Mucosa of gallbladder (tissue), 1 donor: ENCODE data around the gene MEX3D. TPM values are rescaled to one million over a fixed set of nuclear protein-coding genes. Genes with fewer than 3 reads are reported as not detected.
"Not testable (repeated sequence)": the region's sequence is repeated elsewhere in the genome, so short reads cannot be mapped to it uniquely, and the experiment has no call there.

Source experiments
- DNase-seq: peaks from one replicate; pipeline ENCODE4 v3.0.0-alpha.2; 2020; ENCODE audit warnings: low spot score
- total RNA-seq: library from RNA; stranded (reverse); gene quantifications from one replicate; pipeline ENCODE4 v1.2.1, GENCODE V29; 2021
- donor health status: DM: no; HTN: no; CAD: no.

Gene MEX3D
- total RNA-seq, 1 donor from 2014 or later = 58.6 TPM

DNA sequence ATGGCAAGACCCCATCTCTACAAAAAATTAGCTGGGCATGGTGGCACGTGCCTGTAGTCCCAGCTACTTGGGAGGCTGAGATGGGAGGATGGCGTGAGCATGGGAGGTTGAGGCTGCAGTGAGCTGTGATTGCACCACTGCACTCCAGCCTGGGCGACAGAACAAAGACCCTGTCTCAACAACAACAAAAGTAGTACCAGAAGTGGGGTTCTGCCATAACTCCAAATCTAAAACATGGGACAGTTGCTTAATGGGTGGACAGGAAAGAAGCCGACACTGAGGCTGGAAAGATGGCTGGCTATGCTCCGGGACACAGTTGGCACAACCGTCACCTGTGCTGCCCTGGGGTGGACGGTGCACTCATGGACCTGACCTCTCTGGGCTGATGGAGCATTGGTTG is 32.4 kb downstream of the MEX3D start:
- DNase-seq = not testable (repeated sequence)

GRCh38 chr19:1534972-1535371 is 33.2 kb downstream of the MEX3D start:
- DNase-seq = no peak

DNA sequence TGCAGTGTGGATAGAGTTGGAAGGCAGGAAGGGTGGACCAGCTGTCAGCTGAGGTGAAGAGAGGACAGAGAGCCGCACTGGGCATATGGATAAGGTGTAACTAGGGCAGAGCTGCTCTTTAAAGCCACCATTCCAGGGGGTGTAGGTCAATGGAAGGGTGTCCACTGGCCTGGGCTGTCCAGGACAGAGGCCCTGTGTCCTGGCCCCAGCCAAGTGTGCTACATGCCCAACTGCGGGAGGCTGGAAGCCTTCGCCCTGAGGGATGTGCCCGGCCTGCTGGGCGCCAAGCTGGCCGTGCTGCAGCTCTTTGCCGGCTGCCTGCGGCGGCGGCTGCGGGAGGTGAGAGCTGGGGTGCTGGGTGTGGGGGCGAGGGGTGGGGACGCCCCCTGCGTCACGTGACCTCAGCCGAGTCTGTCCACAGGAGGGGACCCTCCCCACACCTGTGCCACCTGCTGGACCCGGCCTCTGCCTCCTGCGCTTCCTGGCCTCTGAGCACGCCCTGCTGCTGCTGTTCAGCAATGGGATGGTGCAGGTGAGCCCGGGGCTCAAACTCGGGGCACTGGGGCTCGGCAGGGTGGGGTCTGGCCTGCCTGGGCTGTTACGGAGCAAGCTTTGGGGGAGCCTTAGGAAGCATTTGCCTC is 34.5 kb downstream of the MEX3D start:
- no peak for DNase-seq

- DNase-seq = no peak
Observed at GRCh38 chr19:1532003-1532402, 36.1 kb downstream of the MEX3D start.

GRCh38 chr19:1531587-1531986 is 36.5 kb downstream of the MEX3D start:
- DNase-seq = no peak

GRCh38 chr19:1530856-1531255 is 37.3 kb downstream of the MEX3D start:
- not testable (repeated sequence) for DNase-seq

DNA sequence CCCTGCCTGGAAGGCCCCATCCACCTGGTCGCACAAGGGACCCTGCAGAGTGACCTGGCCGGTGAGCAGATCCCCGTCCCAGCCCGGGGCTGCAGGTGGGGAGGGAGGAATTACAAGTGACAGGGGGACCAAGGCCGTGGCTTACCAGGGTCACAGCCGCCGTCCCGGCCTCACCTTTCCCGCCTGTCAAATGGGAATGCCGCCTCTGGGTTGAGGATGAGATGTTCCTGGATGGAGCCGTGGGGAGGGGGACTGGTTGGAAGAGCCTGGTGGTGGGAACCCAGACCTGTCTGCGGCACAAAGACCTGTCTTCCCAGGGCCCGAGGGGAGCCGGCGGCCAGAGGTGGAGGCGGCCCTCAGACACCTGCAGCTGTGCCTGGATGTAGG is 38.7 kb downstream of the MEX3D start:
- no peak for DNase-seq

DNA sequence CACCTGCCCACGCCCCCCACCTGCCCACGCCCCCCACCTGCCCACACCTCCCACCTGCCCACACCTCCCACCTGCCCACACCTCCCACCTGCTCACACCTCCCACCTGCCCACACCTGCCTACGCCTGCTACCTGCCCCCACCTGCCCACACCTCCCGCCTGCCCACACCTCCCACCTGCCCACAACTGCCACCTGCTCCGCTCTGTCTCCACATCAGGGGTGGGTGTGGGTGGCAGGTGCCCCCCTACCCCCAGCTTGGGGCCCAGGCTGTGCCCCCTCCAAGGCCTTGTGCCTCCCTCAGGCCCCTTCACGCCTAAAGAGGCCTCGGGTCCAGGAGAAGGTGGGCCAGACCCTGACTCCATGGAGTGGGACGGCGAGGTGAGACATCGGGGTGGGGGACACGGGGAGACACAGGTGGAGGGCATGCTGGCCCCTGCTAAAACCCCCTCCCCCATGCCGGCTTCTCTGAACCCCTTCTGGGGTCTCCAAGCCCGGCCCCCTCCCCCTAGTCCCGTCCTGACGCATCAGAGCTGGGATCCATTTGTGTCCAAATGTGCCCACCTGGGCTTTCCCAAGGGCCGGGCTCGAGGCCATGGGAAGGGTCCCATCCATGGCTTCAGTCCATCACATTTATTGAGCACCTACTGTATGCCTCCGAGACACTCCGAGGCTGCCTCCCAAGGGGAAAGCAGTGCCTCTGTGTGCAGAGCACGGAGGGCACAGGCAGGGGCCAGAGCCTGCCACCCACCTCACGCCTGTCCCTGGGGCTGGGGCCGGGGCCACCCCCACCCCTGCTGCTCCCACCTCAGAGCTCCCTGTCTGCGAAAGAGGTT is 39.3 kb downstream of the MEX3D start:
- DNase-seq = no peak

DNA sequence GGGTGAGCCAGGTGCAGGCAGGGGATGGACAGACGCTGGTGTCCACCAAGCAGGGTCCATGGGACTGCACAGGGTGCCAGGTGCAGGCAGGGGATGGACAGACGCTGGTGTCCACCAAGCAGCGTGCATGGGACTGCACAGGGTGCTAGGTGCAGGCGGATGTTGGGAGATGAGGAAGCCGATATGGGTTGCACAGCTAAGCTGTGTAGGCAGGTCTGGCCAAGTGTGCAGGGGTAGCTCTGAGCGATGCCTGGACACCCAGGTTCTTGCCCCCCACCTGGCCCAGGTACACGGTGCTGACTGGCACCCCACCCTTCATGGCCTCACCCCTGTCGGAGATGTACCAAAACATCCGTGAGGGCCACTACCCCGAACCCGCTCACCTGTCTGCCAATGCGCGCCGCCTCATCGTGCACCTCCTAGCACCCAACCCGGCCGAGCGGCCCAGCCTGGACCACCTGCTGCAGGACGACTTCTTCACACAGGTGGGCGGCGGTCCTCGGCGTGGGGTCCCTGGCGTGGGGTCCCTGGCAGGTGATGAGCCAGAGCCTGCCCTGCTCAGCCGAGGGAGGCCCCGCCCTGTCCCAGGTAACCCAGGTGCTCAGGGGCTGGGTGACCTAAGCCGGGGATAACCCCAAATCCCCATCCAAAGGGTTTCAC is 40.3 kb downstream of the MEX3D start:
- no peak for DNase-seq

- DNase-seq = no peak
Observed at GRCh38 chr19:1526979-1527649, 41.0 kb downstream of the MEX3D start.

- DNase-seq = no peak
Observed at GRCh38 chr19:1526066-1526778, 41.9 kb downstream of the MEX3D start.

DNA sequence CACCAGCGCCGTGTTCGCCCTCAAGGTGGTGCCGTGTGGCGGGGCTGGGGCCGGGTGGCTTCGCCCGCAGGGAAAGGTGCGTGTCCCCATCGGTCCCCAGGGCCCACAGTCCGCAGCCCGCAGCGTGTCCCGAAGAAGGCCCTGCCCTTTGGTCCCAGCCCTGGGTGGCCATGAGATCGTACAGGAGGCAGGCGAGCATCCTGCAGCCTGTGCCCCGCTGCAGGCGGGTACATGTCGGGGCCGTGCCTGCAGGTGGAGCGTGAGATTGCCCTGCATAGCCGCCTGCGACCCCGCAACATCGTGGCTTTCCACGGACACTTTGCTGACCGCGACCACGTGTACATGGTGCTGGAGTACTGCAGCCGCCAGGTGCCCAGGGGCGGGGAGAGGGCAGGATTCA is 42.8 kb downstream of the MEX3D start:
- DNase-seq = no peak

DNA sequence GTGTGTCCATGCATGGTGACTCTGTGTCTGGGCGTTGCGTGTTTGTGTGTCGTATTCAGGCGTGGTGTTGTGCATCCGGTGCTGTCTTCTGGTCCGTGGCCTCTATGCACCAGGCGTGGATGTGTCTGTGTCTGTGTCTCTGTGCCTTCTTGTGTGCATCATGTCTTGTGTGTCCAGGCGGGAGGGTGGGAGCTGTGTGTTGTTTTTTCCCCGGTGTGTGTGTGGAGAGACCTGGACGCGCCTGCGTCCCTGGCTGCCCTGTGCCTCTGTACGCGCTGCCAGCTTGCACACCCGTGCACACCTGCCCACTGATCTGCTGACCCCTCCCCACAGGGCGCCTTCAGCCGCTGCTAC is 43.2 kb downstream of the MEX3D start:
- no peak for DNase-seq

DNA sequence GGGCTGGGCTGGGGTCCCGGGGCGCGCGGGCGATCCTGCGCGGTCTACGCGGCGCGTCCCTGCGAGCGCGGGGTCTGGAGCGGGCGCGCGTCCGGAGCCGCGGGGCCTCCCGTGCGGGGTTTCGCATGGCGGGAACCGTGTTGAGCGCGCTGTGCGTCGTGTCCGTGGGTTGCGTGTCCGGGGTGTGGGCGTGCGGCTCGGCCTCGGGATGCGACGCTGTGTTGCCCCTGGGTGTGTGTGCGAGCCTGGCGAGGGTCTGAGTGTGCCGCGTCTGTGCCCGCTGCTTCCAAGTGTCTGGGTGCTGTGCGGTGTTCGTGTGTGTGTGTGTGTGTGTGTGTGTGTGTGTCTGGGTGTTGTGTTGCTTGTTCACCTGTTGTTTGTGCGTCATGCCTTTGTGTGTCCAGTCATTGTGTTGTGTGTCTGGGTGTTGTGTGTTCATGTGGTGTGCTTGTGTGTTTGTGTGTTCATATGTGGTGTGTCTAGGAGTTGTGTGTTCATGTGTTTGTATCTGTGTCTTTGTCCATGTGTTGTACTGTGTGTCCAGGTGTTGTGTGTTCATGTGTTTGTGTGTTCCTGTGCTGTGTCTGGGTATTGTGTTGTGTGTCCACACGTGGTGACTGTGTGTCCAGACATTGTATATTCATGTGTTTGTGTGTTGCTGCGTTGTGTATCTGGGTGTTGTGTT is 43.7 kb downstream of the MEX3D start:
- no peak for DNase-seq

DNA sequence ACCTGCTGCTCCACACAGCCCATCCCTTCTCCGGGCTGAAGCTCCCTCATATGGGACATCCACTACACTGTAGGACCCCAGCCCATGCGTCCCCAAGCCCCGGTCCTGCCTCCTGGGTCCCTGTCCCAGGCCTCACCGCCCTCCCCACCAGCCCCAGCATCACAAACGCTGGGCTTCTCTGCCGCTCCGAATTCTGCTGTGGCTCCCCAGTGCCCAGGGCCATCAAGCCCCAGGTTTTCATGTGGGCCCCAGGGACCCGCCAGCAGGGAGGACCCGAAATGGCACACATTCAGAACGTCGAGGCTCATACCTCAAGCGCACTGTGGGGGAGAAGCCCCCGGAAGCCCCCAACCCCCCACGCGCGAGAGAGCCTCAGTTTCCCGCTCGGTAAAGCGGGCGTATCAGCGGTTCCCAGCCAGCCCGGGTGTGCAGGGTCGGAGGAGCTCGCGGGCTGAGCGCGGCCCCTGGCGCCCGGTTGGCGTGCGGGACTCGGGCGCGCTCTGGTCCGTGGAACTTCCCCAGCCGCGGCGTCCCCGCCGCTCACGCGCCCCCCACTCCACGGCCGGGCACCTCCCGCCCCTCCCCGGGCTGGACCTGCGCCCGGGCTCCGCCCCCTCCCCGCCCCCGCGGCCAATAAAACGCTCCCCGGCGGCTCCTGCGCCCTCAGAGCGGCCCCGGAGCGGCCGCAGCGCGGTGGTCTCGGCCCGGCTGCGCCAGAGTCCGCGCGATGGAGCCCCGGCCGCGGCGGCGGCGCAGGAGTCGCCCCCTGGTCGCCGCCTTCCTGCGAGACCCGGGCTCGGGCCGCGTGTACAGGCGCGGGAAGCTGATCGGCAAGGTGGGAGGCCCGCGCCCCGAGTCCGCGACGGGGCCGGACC is 44.5 kb downstream of the MEX3D start, which contains the start of gene PLK5:
Gene PLK5 (plus strand): TSS at position 666 of the 875 bp plus-strand sequence. CDS start 2,920 bp downstream, outside the sequence.
- DNase-seq = no peak

DNA sequence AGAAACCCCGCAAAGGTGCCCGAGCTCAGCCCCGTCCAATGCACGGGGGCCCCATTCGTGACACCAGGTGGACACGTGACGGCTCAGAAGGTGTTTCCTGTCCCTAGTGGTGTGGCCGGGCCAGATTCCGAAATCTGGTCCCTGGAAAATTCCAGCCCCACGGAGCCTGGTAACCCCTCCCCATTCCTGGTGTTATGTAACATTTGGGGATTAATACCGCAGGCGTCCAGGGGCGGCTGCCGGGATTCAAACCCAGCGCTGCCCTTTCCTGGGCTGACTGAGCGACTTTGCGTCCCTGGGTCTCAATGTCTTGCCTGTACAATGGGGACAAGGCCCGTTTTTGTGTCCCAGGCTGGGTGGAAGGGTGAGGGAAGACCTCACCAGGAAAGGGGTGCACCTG is 45.3 kb downstream of the MEX3D start:
- no peak for DNase-seq

- no peak for DNase-seq
Observed at GRCh38 chr19:1522061-1522460, 46.1 kb downstream of the MEX3D start.

GRCh38 chr19:1521636-1522035 is 46.5 kb downstream of the MEX3D start:
- DNase-seq = no peak

GRCh38 chr19:1520203-1520780 is 47.8 kb downstream of the MEX3D start:
- no peak for DNase-seq

GRCh38 chr19:1519802-1520201 is 48.3 kb downstream of the MEX3D start:
- DNase-seq = not testable (repeated sequence)
